ENCODE results near the gene SDF2L1.
"Not testable (repeated sequence)": the region's sequence is repeated elsewhere in the genome, so short reads cannot be mapped to it uniquely, and the experiment has no call there.

The SDF2L1 gene

GRCh38 chr22:21637450-21637849, 4.7 kb upstream of the SDF2L1 start:
- FAIRE-seq: not testable (repeated sequence)

GRCh38 chr22:21639359-21639758, 2.7 kb upstream of the SDF2L1 start:
- no peak for FAIRE-seq

GRCh38 chr22:21640810-21641209, 1.3 kb upstream of the SDF2L1 start:
- FAIRE-seq: no peak

GRCh38 chr22:21641417-21641788, 699 bp upstream of the SDF2L1 start:
- FAIRE-seq: no peak

GRCh38 chr22:21642584-21643448, 714 bp downstream of the SDF2L1 start:
- no peak for FAIRE-seq

- no peak for FAIRE-seq
Observed at GRCh38 chr22:21643533-21644357, 1.6 kb downstream of the SDF2L1 start.

- not testable (repeated sequence) for FAIRE-seq
Observed at GRCh38 chr22:21645513-21645912, 3.4 kb downstream of the SDF2L1 start.

GRCh38 chr22:21646608-21647590, 4.8 kb downstream of the SDF2L1 start:
- no peak for FAIRE-seq

- no peak for FAIRE-seq
Observed at GRCh38 chr22:21650280-21650679, 8.2 kb downstream of the SDF2L1 start.

GRCh38 chr22:21650823-21651520, 8.9 kb downstream of the SDF2L1 start:
- FAIRE-seq: no peak

GRCh38 chr22:21651521-21652009, 9.5 kb downstream of the SDF2L1 start:
- FAIRE-seq: no peak

- FAIRE-seq: no peak
Observed at GRCh38 chr22:21652010-21652546, 10.0 kb downstream of the SDF2L1 start.

GRCh38 chr22:21652547-21653545, 10.7 kb downstream of the SDF2L1 start:
- FAIRE-seq: no peak

- no peak for FAIRE-seq
Observed at GRCh38 chr22:21657020-21657359, 14.9 kb downstream of the SDF2L1 start.

- no peak for FAIRE-seq
Observed at GRCh38 chr22:21657360-21658032, 15.4 kb downstream of the SDF2L1 start.

- FAIRE-seq: no peak
Observed at GRCh38 chr22:21659864-21660525, 17.9 kb downstream of the SDF2L1 start.

GRCh38 chr22:21660904-21661303, 18.8 kb downstream of the SDF2L1 start:
- no peak for FAIRE-seq

GRCh38 chr22:21661991-21662390, 19.9 kb downstream of the SDF2L1 start:
- FAIRE-seq: no peak

GRCh38 chr22:21663738-21664137, 21.6 kb downstream of the SDF2L1 start:
- FAIRE-seq: no peak

Data from islet of Langerhans (tissue), 1 donor.